IMR-90 (cell line): ENCODE data around the gene MEF2C. TPM values are rescaled to one million over a fixed set of nuclear protein-coding genes. Genes with fewer than 3 reads are reported as not detected.

Experiments
- BHLHE40 ChIP-seq: fragments of 150-350 bp; IDR thresholded peaks from 2 replicates; pipeline ENCODE4 v1.6.1; 2016; ENCODE audit warnings: mild to moderate bottlenecking, low read depth, low read length
- MAZ ChIP-seq: IDR thresholded peaks from 2 replicates; pipeline ENCODE4 v1.6.1; 2012; ENCODE audit warnings: low read depth, mild to moderate bottlenecking, low read length, improper control_type of control experiment, moderate library complexity, borderline replicate concordance
- NFE2L2 ChIP-seq: fragments of 150-350 bp; IDR thresholded peaks from 2 replicates; pipeline ENCODE4 v1.6.1; 2016; ENCODE audit warnings: low read depth, mild to moderate bottlenecking, low read length
- POLR2A ChIP-seq: IDR thresholded peaks from 2 replicates; pipeline ENCODE4 v1.6.1; 2012; ENCODE audit warnings: mild to moderate bottlenecking, low read depth, low read length
- SMC3 ChIP-seq: fragments of 150-350 bp; IDR thresholded peaks from 2 replicates; pipeline ENCODE4 v1.6.1; 2016; ENCODE audit warnings: low read depth, mild to moderate bottlenecking, antibody characterized with exemption, low read length, moderate library complexity
- polyA plus RNA-seq, 3 experiments: library from polyadenylated mRNA; depleted of rRNA; stranded (reverse); fragments of >200 nt; gene quantifications; 2 replicates each; pipeline ENCODE4 v1.2.3, GENCODE V29; 2012; ENCODE audit warnings: low replicate concordance in 1 of 3
- total RNA-seq: library from RNA; depleted of rRNA; stranded (reverse); fragments of >200 nt; gene quantifications from 2 replicates; pipeline ENCODE4 v1.2.3, GENCODE V29; 2012
- TF ChIP-seq, protein P1 (sequence below): fragments of 150-350 bp; IDR thresholded peaks from 2 replicates; pipeline ENCODE4 v1.6.1; 2017; ENCODE audit warnings: mild to moderate bottlenecking, antibody characterized with exemption, low read length, low read depth

Gene MEF2C
- total and polyA plus RNA-seq, 2 of the 4 experiments (the other 2 are of a cell fraction), result 1.5 to 6.8 TPM

DNA sequence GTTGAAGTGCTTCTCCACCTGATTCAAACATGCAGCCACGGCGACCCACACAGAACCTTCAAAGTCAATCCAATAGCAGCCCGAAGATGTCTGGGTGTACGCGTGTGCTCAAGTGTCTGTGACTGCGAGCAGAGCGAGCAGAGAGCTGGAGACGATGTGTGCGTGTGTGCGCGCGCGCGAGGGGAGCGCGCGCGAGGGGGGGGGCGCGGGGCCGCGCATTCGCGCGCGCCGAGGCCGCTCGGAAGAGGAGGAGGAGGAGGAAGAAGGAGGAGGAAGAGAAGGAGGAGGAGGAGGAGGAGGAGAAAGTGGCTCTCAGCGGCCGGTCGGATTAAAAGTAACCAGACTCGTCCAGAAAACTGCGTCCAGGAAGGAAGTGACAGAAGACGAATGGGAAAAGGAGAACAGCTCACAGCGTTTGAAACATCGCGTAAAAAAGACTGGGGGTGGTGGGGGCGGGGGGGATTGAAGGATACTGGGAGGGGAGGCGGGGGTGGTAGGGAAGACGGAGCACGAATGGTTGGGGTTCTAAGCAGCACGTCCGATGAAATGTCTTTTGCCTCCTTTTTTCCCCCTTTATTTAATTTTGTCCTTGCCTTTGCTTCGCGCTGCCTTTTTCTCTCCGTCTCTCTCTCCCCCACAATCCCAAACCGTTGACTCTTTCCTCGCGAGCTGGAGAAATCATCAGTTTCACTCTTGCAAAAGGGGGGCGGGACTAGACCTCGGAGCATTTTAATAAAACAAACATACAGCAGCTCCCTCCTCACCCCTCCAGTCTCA, at the start of gene MEF2C (continued):
- TF ChIP-seq, protein P1, sequence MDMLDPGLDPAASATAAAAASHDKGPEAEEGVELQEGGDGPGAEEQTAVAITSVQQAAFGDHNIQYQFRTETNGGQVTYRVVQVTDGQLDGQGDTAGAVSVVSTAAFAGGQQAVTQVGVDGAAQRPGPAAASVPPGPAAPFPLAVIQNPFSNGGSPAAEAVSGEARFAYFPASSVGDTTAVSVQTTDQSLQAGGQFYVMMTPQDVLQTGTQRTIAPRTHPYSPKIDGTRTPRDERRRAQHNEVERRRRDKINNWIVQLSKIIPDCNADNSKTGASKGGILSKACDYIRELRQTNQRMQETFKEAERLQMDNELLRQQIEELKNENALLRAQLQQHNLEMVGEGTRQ, result no peak
- peak; percentile 63; the same call in 1 of the 2 replicates for TF ChIP-seq MAZ
- TF ChIP-seq POLR2A, result peak; percentile 70; the same call in 1 of the 2 replicates
- no peak for TF ChIP-seq SMC3
- no peak for TF ChIP-seq BHLHE40
- no peak for TF ChIP-seq NFE2L2
